GM23338 (cell line): ENCODE measurements around the gene HSF5.

ENCODE experiments used
- CREB1 ChIP-seq: fragments of 250-450 bp; sonication (Bioruptor Pico); IDR thresholded peaks from 2 replicates; pipeline ENCODE4 v1.5.0; 2020; ENCODE audit warnings: low read depth, mild to moderate bottlenecking, moderate library complexity
- CTCF ChIP-seq, 2 experiments: fragments of 200-600 bp in 1 of 2; sonication (generic) in 1 of 2; conservative IDR thresholded peaks; 2 replicates each; pipeline versions ENCODE4 v1.5.1 to v1.6.1; 2016 to 2017; ENCODE audit warnings: antibody characterized with exemption in 2 of 2, low read depth in 2 of 2, mild to moderate bottlenecking in 2 of 2, moderate library complexity in 1 of 2
- ETS1 ChIP-seq: IDR thresholded peaks from 2 replicates; pipeline ENCODE4 v1.6.1; 2016; ENCODE audit warnings: antibody characterized with exemption
- EZH2 ChIP-seq: fragments of 200-600 bp; sonication (generic); IDR thresholded peaks from one replicate; pipeline ENCODE4 v1.8.0; 2017; ENCODE audit warnings: antibody characterized with exemption, mild to moderate bottlenecking, low read depth; ENCODE audit not compliant: unreplicated experiment
- EZH2phosphoT487 ChIP-seq: fragments of 200-600 bp; sonication (generic); IDR thresholded peaks from one replicate; pipeline ENCODE4 v1.8.1; 2018; ENCODE audit warnings: antibody characterized with exemption; ENCODE audit not compliant: unreplicated experiment
- JUNB ChIP-seq: IDR thresholded peaks from one replicate; pipeline ENCODE4 v1.6.1; 2016; ENCODE audit warnings: antibody characterized with exemption; ENCODE audit not compliant: unreplicated experiment
- NANOG ChIP-seq: IDR thresholded peaks from 2 replicates; pipeline ENCODE4 v1.6.1; 2016; ENCODE audit warnings: antibody characterized with exemption, borderline replicate concordance
- POLR2AphosphoS5 ChIP-seq: IDR thresholded peaks from 2 replicates; pipeline ENCODE4 v1.6.1; 2016; ENCODE audit warnings: antibody characterized with exemption, low read depth
- ZNF114 ChIP-seq: fragments of 250-450 bp; sonication (Bioruptor Pico); IDR thresholded peaks from 2 replicates; pipeline ENCODE4 v1.5.0; 2020; ENCODE audit warnings: mild to moderate bottlenecking, moderate library complexity
- TF ChIP-seq, protein P1 (sequence below): IDR thresholded peaks from one replicate; pipeline ENCODE4 v1.6.1; 2018; ENCODE audit warnings: antibody characterized with exemption; ENCODE audit not compliant: unreplicated experiment
- TF ChIP-seq, protein P2 (sequence below): fragments of 250-450 bp; sonication (Bioruptor Pico); IDR thresholded peaks from 2 replicates; pipeline ENCODE4 v1.5.0; 2020; ENCODE audit warnings: mild to moderate bottlenecking, moderate library complexity

DNA sequence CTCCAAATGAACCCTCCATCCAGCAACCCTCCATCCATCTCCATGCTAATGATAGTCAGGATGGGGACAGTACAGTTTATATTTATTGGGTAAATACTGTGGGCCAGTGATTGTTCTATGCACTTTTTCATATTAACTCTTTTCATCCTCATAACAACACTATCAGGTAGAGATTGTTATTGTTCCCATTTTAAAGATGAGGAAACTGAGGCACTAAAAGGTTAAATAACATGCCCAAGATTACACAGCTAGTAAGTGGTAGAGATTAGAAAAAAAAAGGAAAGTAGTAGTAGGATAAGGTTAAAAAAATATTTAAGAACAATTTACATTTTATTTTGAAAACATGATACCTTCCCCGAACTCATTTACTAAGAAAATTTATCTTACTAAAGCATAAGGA, 114.3 kb downstream of the HSF5 start:
- TF ChIP-seq CTCF (conservative IDR thresholded peaks at IDR 0.05; ENCODE audit: low read depth in 2 of 2) (no peak), ETS1 (no peak), POLR2AphosphoS5 (no peak), EZH2 (no peak), EZH2phosphoT487 (no peak), CREB1 (CRISPR knock-in tag) (no peak), ZNF114 (CRISPR knock-in tag) (no peak), JUNB (no peak), NANOG (no peak)
- TF ChIP-seq, protein P1, sequence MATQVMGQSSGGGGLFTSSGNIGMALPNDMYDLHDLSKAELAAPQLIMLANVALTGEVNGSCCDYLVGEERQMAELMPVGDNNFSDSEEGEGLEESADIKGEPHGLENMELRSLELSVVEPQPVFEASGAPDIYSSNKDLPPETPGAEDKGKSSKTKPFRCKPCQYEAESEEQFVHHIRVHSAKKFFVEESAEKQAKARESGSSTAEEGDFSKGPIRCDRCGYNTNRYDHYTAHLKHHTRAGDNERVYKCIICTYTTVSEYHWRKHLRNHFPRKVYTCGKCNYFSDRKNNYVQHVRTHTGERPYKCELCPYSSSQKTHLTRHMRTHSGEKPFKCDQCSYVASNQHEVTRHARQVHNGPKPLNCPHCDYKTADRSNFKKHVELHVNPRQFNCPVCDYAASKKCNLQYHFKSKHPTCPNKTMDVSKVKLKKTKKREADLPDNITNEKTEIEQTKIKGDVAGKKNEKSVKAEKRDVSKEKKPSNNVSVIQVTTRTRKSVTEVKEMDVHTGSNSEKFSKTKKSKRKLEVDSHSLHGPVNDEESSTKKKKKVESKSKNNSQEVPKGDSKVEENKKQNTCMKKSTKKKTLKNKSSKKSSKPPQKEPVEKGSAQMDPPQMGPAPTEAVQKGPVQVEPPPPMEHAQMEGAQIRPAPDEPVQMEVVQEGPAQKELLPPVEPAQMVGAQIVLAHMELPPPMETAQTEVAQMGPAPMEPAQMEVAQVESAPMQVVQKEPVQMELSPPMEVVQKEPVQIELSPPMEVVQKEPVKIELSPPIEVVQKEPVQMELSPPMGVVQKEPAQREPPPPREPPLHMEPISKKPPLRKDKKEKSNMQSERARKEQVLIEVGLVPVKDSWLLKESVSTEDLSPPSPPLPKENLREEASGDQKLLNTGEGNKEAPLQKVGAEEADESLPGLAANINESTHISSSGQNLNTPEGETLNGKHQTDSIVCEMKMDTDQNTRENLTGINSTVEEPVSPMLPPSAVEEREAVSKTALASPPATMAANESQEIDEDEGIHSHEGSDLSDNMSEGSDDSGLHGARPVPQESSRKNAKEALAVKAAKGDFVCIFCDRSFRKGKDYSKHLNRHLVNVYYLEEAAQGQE, result no peak
- TF ChIP-seq, protein P2, sequence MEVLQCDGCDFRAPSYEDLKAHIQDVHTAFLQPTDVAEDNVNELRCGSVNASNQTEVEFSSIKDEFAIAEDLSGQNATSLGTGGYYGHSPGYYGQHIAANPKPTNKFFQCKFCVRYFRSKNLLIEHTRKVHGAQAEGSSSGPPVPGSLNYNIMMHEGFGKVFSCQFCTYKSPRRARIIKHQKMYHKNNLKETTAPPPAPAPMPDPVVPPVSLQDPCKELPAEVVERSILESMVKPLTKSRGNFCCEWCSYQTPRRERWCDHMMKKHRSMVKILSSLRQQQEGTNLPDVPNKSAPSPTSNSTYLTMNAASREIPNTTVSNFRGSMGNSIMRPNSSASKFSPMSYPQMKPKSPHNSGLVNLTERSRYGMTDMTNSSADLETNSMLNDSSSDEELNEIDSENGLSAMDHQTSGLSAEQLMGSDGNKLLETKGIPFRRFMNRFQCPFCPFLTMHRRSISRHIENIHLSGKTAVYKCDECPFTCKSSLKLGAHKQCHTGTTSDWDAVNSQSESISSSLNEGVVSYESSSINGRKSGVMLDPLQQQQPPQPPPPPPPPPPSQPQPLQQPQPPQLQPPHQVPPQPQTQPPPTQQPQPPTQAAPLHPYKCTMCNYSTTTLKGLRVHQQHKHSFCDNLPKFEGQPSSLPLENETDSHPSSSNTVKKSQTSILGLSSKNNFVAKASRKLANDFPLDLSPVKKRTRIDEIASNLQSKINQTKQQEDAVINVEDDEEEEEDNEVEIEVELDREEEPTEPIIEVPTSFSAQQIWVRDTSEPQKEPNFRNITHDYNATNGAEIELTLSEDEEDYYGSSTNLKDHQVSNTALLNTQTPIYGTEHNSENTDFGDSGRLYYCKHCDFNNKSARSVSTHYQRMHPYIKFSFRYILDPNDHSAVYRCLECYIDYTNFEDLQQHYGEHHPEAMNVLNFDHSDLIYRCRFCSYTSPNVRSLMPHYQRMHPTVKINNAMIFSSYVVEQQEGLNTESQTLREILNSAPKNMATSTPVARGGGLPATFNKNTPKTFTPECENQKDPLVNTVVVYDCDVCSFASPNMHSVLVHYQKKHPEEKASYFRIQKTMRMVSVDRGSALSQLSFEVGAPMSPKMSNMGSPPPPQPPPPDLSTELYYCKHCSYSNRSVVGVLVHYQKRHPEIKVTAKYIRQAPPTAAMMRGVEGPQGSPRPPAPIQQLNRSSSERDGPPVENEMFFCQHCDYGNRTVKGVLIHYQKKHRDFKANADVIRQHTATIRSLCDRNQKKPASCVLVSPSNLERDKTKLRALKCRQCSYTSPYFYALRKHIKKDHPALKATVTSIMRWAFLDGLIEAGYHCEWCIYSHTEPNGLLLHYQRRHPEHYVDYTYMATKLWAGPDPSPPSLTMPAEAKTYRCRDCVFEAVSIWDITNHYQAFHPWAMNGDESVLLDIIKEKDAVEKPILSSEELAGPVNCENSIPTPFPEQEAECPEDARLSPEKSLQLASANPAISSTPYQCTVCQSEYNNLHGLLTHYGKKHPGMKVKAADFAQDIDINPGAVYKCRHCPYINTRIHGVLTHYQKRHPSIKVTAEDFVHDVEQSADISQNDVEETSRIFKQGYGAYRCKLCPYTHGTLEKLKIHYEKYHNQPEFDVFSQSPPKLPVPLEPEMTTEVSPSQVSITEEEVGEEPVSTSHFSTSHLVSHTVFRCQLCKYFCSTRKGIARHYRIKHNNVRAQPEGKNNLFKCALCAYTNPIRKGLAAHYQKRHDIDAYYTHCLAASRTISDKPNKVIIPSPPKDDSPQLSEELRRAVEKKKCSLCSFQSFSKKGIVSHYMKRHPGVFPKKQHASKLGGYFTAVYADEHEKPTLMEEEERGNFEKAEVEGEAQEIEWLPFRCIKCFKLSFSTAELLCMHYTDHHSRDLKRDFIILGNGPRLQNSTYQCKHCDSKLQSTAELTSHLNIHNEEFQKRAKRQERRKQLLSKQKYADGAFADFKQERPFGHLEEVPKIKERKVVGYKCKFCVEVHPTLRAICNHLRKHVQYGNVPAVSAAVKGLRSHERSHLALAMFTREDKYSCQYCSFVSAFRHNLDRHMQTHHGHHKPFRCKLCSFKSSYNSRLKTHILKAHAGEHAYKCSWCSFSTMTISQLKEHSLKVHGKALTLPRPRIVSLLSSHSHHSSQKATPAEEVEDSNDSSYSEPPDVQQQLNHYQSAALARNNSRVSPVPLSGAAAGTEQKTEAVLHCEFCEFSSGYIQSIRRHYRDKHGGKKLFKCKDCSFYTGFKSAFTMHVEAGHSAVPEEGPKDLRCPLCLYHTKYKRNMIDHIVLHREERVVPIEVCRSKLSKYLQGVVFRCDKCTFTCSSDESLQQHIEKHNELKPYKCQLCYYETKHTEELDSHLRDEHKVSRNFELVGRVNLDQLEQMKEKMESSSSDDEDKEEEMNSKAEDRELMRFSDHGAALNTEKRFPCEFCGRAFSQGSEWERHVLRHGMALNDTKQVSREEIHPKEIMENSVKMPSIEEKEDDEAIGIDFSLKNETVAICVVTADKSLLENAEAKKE (CRISPR knock-in tag), result no peak
